Fibroblast of the aortic adventitia (primary cell): Measurements from ENCODE around the gene IL4I1. TPM values are rescaled to one million over a fixed set of nuclear protein-coding genes. Genes with fewer than 3 reads are reported as not detected.

Experiments
- DNase-seq: peaks from one replicate; pipeline ENCODE4 v3.0.0-alpha.2; 2010; ENCODE audit warnings: low read depth
- H3K4me3 ChIP-seq: 2 replicates; pipeline ENCODE4 v1.5.1; 2011; ENCODE audit warnings: low read depth, mild to moderate bottlenecking, control low read depth, low read length, moderate library complexity
- total RNA-seq: library from RNA; depleted of rRNA; stranded (reverse); fragments of >200 nt; gene quantifications from 2 replicates; pipeline ENCODE4 v1.2.3, GENCODE V29; 2012; ENCODE audit warnings: low replicate concordance
- TF ChIP-seq, protein P1 (sequence below): IDR thresholded peaks from 2 replicates; pipeline ENCODE4 v1.5.1; 2011; ENCODE audit warnings: mild to moderate bottlenecking, low read length, control low read depth, inconsistent platforms; ENCODE audit not compliant: insufficient read depth

Gene IL4I1
- total RNA-seq, 1 donor: not detected

GRCh38 chr19:49937750-49938381 lies 41.2 kb upstream of the IL4I1 start:
- TF ChIP-seq, protein P1, sequence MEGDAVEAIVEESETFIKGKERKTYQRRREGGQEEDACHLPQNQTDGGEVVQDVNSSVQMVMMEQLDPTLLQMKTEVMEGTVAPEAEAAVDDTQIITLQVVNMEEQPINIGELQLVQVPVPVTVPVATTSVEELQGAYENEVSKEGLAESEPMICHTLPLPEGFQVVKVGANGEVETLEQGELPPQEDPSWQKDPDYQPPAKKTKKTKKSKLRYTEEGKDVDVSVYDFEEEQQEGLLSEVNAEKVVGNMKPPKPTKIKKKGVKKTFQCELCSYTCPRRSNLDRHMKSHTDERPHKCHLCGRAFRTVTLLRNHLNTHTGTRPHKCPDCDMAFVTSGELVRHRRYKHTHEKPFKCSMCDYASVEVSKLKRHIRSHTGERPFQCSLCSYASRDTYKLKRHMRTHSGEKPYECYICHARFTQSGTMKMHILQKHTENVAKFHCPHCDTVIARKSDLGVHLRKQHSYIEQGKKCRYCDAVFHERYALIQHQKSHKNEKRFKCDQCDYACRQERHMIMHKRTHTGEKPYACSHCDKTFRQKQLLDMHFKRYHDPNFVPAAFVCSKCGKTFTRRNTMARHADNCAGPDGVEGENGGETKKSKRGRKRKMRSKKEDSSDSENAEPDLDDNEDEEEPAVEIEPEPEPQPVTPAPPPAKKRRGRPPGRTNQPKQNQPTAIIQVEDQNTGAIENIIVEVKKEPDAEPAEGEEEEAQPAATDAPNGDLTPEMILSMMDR: peak; percentile 95
- peak; percentile 73 for DNase-seq
- H3K4me3 ChIP-seq: peak overlapping the region; percentile 5

GRCh38 chr19:49936549-49936948 lies 39.9 kb upstream of the IL4I1 start:
- H3K4me3 ChIP-seq: no peak overlapping the region
- TF ChIP-seq, protein P1: no peak

DNA sequence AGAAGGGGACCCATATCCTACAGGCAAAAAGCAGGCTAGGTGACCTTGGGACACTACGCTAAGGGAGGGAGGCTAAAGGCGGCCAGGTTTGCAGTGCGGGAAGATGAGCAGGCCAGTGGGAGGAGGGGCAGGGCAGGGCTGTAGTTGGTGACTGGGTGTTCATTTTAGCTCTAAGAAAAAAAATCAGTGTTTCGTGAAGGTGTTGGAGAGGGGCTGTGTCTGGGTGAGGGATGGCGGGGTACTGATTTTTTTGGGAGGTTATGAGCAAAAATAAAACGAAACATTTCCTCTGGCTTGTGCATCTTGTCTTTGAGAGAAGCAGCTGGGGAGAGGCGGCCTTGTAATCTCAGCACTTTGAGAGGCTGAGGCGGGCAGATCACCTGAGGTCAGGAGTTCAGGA lies 37.0 kb upstream of the IL4I1 start:
- DNase-seq: no peak
- peak overlapping the region; percentile 22 for H3K4me3 ChIP-seq
- TF ChIP-seq, protein P1: no peak

More at GRCh38 chr19:49936549-49936948, 39.9 kb upstream of the IL4I1 start:
- DNase-seq: peak; percentile 27

GRCh38 chr19:49932731-49933131 lies 36.0 kb upstream of the IL4I1 start:
- DNase-seq: no peak
- peak overlapping the region; percentile 46 for H3K4me3 ChIP-seq
- TF ChIP-seq, protein P1: no peak

GRCh38 chr19:49932041-49932451 lies 35.4 kb upstream of the IL4I1 start:
- peak overlapping the region; percentile 100 for H3K4me3 ChIP-seq
- TF ChIP-seq, protein P1: no peak
- DNase-seq: no peak

DNA sequence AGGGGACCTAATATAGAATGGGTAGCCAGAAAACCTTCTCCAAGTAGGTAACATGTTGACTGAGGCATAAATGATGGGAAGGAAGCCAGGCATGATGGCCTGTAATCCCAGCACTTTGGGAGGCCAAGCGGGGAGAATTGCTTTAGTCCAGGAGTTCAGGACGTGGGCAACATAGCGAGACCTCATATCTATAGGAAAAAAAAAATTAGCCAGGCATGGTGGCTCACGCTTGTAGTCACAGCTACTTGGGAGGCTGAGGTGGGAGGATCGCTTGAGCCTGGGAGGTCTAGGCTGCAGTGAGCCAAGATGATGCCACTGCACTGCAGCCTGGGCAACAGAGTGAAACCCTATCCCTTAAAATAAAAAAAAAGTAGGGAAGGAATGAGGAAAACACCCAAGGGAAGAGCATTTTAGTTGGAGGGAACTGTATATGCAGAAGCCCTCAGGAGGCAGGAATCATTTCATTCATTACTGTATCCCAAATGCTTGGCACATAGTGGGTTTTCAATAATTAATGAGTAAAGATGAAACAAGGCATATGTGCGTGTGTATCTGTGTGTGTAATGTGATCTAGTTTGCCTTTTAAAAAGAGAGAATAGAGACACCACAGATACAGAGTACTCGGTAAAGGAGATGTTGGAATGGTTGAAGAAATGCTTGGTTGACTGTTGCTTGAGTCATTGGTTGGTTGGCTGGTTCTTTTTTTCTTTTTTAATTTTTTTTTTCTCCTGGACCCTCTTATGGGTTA lies 34.8 kb upstream of the IL4I1 start:
- TF ChIP-seq, protein P1: no peak
- H3K4me3 ChIP-seq: peak overlapping the region; percentile 100
- no peak for DNase-seq
